Measurements from ENCODE around the gene FOXL2NB. TPM values are rescaled to one million over a fixed set of nuclear protein-coding genes. Genes with fewer than 3 reads are reported as not detected.

The FOXL2NB gene
- total and polyA plus RNA-seq, 12 donors, result under 0.01 to 9.6 (median 2.2) TPM

- peaks cover 46% of the 10 kb centered on the region for H3K27me3 ChIP-seq
- peak overlapping the region in 1 of 4 donors; percentile 54 for H3K4me3 ChIP-seq
- intact Hi-C loops (cut with DNase I), result loop anchor here (5.0 to 10.0 kb wide), 3 partner anchors 46 to 391 kb away; no protein-coding TSS in a partner anchor
- 2 to 6% (median 3%) methylated on average over 16 to 58 of the region's 58 CpGs for WGBS, 4 donors
- peaks cover 0 to 32% of the 10 kb centered on the region in 2 donors for H3K4me1 ChIP-seq (replicated peaks in 1 of 2)
- H3K36me3 ChIP-seq (replicated peaks in 1 of 2), result no peaks in the 10 kb centered on the region
- peak overlapping the region in 1 of 5 donors; percentile 45 for H3K27ac ChIP-seq
- peak; percentile 84 to 91 (median 88) for DNase-seq
- TF ChIP-seq, protein P1, sequence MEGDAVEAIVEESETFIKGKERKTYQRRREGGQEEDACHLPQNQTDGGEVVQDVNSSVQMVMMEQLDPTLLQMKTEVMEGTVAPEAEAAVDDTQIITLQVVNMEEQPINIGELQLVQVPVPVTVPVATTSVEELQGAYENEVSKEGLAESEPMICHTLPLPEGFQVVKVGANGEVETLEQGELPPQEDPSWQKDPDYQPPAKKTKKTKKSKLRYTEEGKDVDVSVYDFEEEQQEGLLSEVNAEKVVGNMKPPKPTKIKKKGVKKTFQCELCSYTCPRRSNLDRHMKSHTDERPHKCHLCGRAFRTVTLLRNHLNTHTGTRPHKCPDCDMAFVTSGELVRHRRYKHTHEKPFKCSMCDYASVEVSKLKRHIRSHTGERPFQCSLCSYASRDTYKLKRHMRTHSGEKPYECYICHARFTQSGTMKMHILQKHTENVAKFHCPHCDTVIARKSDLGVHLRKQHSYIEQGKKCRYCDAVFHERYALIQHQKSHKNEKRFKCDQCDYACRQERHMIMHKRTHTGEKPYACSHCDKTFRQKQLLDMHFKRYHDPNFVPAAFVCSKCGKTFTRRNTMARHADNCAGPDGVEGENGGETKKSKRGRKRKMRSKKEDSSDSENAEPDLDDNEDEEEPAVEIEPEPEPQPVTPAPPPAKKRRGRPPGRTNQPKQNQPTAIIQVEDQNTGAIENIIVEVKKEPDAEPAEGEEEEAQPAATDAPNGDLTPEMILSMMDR (IDR thresholded peaks at IDR 0.05), result peak; percentile 82 to 95 (median 90)
- TF ChIP-seq POLR2A (IDR thresholded peaks at IDR 0.05), result no peak
- H3K9me3 ChIP-seq (replicated peaks in 1 of 3), result no peaks in the 10 kb centered on the region
These were observed 10.9 kb upstream of the FOXL2NB start for GRCh38 chr3:138935863-138936740.

GRCh38 chr3:138936741-138937689 lies 10.0 kb upstream of the FOXL2NB start:
- TF ChIP-seq, protein P1 (IDR thresholded peaks at IDR 0.05), result no peak
- no peak for TF ChIP-seq POLR2A (IDR thresholded peaks at IDR 0.05)
- Histone ChIP-seq H3K27me3 (peaks cover 55% of the 10 kb centered on the region), H3K9me3 (replicated peaks in 1 of 3) (no peaks in the 10 kb centered on the region), H3K4me1 (replicated peaks in 1 of 2) (peaks cover 0 to 32% of the 10 kb centered on the region in 2 donors), H3K36me3 (replicated peaks in 1 of 2) (no peaks in the 10 kb centered on the region), H3K4me3 (peak overlapping the region in 1 of 4 donors; percentile 54), H3K27ac (peak overlapping the region in 1 of 5 donors; percentile 45)
- no peak for DNase-seq
- intact Hi-C loops (cut with DNase I), result loop anchor here (5.0 to 10.0 kb wide), 3 partner anchors 45 to 390 kb away; no protein-coding TSS in a partner anchor
- 23 to 44% (median 27%) methylated on average over 17 to 45 of the region's 45 CpGs for WGBS, 4 donors

- Histone ChIP-seq H3K4me3 (no peak overlapping the region), H3K4me1 (replicated peaks in 1 of 2) (peaks cover 0 to 32% of the 10 kb centered on the region in 2 donors), H3K27me3 (peaks cover 62% of the 10 kb centered on the region), H3K9me3 (replicated peaks in 1 of 3) (no peaks in the 10 kb centered on the region), H3K36me3 (replicated peaks in 1 of 2) (no peaks in the 10 kb centered on the region), H3K27ac (no peak overlapping the region)
- 21 to 41% (median 34%) methylated on average over 12 to 29 of the region's 29 CpGs for WGBS, 4 donors
- no peak for DNase-seq
- TF ChIP-seq, protein P1 (IDR thresholded peaks at IDR 0.05), result no peak
- TF ChIP-seq POLR2A (IDR thresholded peaks at IDR 0.05), result no peak
- intact Hi-C loops (cut with DNase I), result loop anchor here (5.0 to 10.0 kb wide), 3 partner anchors 45 to 390 kb away; no protein-coding TSS in a partner anchor
These were observed 9.3 kb upstream of the FOXL2NB start for GRCh38 chr3:138937690-138938055.

Data from adrenal gland (tissue), 12 donors.